NCI-H82 treated with DMSO at 0.1 percent for 48 hours (cell line): ENCODE data around the gene KIF1C.
"Not testable (repeated sequence)": the region's sequence is repeated elsewhere in the genome, so short reads cannot be mapped to it uniquely, and the experiment has no call there.

Experiments used
- DNase-seq: peaks from one replicate; lab custom pipeline; 2025; ENCODE audit not compliant: unreplicated experiment; lab: John Stamatoyannopoulos, UW

KIF1C gene

GRCh38 chr17:4999430-5000093 is 1.8 kb downstream of the KIF1C start:
- no peak for DNase-seq

- DNase-seq, result no peak
Observed at GRCh38 chr17:5000237-5000639, 2.5 kb downstream of the KIF1C start.

GRCh38 chr17:5002121-5002788 is 4.5 kb downstream of the KIF1C start:
- no peak for DNase-seq

- no peak for DNase-seq
Observed at GRCh38 chr17:5003214-5003867, 5.6 kb downstream of the KIF1C start.

GRCh38 chr17:5011928-5012327 is 14.2 kb downstream of the KIF1C start:
- DNase-seq, result no peak

GRCh38 chr17:5014357-5014756 is 16.6 kb downstream of the KIF1C start:
- no peak for DNase-seq

GRCh38 chr17:5019475-5019956 is 21.8 kb downstream of the KIF1C start:
- DNase-seq, result no peak

- no peak for DNase-seq
Observed at GRCh38 chr17:5020502-5021023, 22.8 kb downstream of the KIF1C start.

GRCh38 chr17:5022171-5022711 is 24.5 kb downstream of the KIF1C start:
- DNase-seq, result no peak

GRCh38 chr17:5023588-5024147 is 25.9 kb downstream of the KIF1C start:
- DNase-seq, result no peak

- no peak for DNase-seq
Observed at GRCh38 chr17:5024604-5025003, 26.9 kb downstream of the KIF1C start.

- DNase-seq, result no peak
Observed at GRCh38 chr17:5027299-5027698, 29.5 kb downstream of the KIF1C start.

GRCh38 chr17:5027916-5028315 is 30.2 kb downstream of the KIF1C start:
- DNase-seq, result no peak

GRCh38 chr17:5030168-5030567 is 32.4 kb downstream of the KIF1C start:
- DNase-seq, result not testable (repeated sequence)

GRCh38 chr17:5031365-5032082 is 33.8 kb downstream of the KIF1C start:
- DNase-seq, result peak; percentile 68

GRCh38 chr17:5032865-5033264 is 35.1 kb downstream of the KIF1C start:
- no peak for DNase-seq

- DNase-seq, result no peak
Observed at GRCh38 chr17:5033352-5034015, 35.7 kb downstream of the KIF1C start.

- no peak for DNase-seq
Observed at GRCh38 chr17:5034063-5034462, 36.3 kb downstream of the KIF1C start.

- no peak for DNase-seq
Observed at GRCh38 chr17:5034651-5035050, 36.9 kb downstream of the KIF1C start.

- no peak for DNase-seq
Observed at GRCh38 chr17:5035315-5035714, 37.6 kb downstream of the KIF1C start, which contains the start of gene SLC52A1. Gene SLC52A1, minus strand, starts transcription at chr17:5035426. Its CDS starts 820 bp downstream, at chr17:5034606.
